ENCODE results near the gene KDM4C.
"Not testable (repeated sequence)": the region's sequence is repeated elsewhere in the genome, so short reads cannot be mapped to it uniquely, and the experiment has no call there.

The KDM4C gene

DNA sequence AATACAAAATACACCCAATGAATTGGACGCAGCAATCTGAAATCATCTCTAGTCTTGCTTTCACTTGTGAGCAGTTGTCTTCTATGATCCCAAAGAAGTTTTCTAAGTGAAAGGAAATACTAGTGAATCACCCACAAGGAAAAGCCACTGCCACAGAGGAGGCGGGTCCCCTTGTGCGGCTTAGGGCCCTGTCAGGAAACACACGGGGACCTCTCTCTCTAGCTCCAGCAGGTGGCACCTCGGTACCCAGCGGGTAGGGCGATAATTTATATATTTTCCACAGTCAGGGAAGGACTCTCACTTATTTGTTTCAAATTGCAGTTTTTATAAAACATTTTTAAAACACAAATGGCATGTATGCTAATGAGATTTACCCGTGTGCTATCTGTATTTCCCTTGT is 417.1 kb downstream of the KDM4C start:
- Histone ChIP-seq H3K4me1 (no peaks in the 10 kb centered on the region), H3K27me3 (no peaks in the 10 kb centered on the region), H3K9me3 (no peaks in the 10 kb centered on the region), H3K36me3 (peaks cover 23 to 50% (median 30%) of the 10 kb centered on the region in 3 donors), H3K27ac (no peak overlapping the region), H3K4me3 (no peak overlapping the region)
- TF ChIP-seq, protein P1, sequence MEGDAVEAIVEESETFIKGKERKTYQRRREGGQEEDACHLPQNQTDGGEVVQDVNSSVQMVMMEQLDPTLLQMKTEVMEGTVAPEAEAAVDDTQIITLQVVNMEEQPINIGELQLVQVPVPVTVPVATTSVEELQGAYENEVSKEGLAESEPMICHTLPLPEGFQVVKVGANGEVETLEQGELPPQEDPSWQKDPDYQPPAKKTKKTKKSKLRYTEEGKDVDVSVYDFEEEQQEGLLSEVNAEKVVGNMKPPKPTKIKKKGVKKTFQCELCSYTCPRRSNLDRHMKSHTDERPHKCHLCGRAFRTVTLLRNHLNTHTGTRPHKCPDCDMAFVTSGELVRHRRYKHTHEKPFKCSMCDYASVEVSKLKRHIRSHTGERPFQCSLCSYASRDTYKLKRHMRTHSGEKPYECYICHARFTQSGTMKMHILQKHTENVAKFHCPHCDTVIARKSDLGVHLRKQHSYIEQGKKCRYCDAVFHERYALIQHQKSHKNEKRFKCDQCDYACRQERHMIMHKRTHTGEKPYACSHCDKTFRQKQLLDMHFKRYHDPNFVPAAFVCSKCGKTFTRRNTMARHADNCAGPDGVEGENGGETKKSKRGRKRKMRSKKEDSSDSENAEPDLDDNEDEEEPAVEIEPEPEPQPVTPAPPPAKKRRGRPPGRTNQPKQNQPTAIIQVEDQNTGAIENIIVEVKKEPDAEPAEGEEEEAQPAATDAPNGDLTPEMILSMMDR (IDR thresholded peaks at IDR 0.05), result no peak
- intact Hi-C loops (cut with DNase I; ENCODE audit: low total_unique reads), result no loop called here
- DNase-seq, result no peak

DNA sequence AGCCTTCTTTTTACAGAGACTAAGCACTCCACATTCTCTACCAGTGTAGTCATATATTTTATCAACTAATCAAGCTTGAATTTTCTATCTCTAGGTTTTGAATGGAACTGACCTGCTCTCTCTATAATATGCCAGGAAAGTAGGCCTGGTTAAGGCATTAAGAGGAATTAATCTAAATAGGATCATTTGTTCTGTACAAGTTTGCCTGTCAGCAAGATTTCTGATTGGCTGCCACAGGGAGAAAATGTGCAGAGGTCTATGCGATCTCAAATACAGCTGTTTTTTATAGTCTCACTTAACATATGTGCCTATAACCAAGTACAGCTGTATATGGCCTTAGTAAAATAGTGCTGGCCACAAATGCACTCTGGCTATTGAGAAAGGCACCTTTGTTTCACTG is 418.8 kb downstream of the KDM4C start:
- Histone ChIP-seq H3K9me3 (no peaks in the 10 kb centered on the region), H3K27ac (no peak overlapping the region), H3K27me3 (no peaks in the 10 kb centered on the region), H3K4me1 (no peaks in the 10 kb centered on the region), H3K4me3 (no peak overlapping the region), H3K36me3 (peaks cover 22 to 46% (median 23%) of the 10 kb centered on the region in 3 donors)
- no peak for DNase-seq
- TF ChIP-seq, protein P1 (IDR thresholded peaks at IDR 0.05), result no peak
- intact Hi-C loops (cut with DNase I; ENCODE audit: low total_unique reads), result no loop called here

GRCh38 chr9:7177383-7177782 is 419.6 kb downstream of the KDM4C start:
- H3K9me3 ChIP-seq, result no peaks in the 10 kb centered on the region

GRCh38 chr9:7178729-7179128 is 421.0 kb downstream of the KDM4C start:
- no peak for DNase-seq
- H3K9me3 ChIP-seq, result no peaks in the 10 kb centered on the region
- H3K36me3 ChIP-seq, result peaks cover 18 to 36% (median 20%) of the 10 kb centered on the region in 3 donors
- no peak overlapping the region for H3K4me3 ChIP-seq
- TF ChIP-seq, protein P1 (IDR thresholded peaks at IDR 0.05), result no peak
- no peak overlapping the region for H3K27ac ChIP-seq
- no peaks in the 10 kb centered on the region for H3K27me3 ChIP-seq
- H3K4me1 ChIP-seq, result no peaks in the 10 kb centered on the region
- intact Hi-C loops (cut with DNase I; ENCODE audit: low total_unique reads), result no loop called here

More at GRCh38 chr9:7177383-7177782, 419.6 kb downstream of the KDM4C start:
- no peaks in the 10 kb centered on the region for H3K27me3 ChIP-seq
- DNase-seq, result no peak
- TF ChIP-seq, protein P1 (IDR thresholded peaks at IDR 0.05), result no peak
- H3K4me1 ChIP-seq, result no peaks in the 10 kb centered on the region
- peaks cover 20 to 45% (median 21%) of the 10 kb centered on the region in 3 donors for H3K36me3 ChIP-seq
- no peak overlapping the region for H3K4me3 ChIP-seq
- intact Hi-C loops (cut with DNase I; ENCODE audit: low total_unique reads), result no loop called here
- H3K27ac ChIP-seq, result no peak overlapping the region

DNA sequence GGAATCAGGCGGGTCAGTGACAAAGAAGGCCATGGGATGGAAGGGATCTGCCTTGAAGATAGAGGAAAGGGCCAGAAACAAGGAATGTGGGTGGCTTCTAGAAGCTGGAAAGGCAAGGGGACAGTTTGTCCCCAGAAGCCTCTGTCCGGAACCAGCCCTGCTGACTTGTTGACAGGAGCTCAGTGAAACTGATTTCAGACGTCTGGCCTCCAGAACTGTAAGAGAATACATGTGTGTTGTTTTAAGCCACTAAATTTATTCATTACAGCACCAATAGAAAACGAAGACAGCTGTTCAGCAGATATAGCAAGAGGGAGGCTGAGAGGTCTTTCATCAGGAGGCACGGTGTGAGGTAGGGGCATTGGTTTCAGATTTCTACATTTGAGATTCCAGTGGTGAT is 422.5 kb downstream of the KDM4C start:
- intact Hi-C loops (cut with DNase I; ENCODE audit: low total_unique reads), result no loop called here

DNA sequence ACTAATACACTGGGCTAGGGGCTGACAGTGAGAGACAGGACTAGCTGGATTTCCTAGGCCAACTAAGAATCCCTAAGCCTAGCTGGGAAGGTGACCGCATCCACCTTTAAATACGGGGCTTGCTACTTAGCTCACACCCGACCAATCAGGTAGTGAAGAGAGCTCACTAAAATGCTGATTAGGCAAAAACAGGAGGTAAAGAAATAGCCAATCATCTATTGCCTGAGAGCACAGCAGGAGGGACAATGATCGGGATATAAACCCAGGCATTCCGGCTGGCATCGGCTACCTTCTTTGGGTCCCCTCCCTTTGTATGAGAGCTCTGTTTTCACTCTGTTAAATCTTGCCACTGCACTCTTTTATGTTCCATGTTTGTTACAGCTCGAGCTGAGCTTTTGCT is 425.4 kb downstream of the KDM4C start:
- H3K9me3 ChIP-seq; H3K36me3 ChIP-seq; intact Hi-C loops (cut with DNase I; ENCODE audit: low total_unique reads); H3K4me3 ChIP-seq; H3K4me1 ChIP-seq; DNase-seq; H3K27ac ChIP-seq; H3K27me3 ChIP-seq: not testable (repeated sequence)

More for the DNA sequence above, 422.5 kb downstream of the KDM4C start:
- Histone ChIP-seq H3K4me3 (no peak overlapping the region), H3K36me3 (peaks cover 9 to 23% (median 10%) of the 10 kb centered on the region in 3 donors), H3K27me3 (no peaks in the 10 kb centered on the region), H3K27ac (no peak overlapping the region), H3K4me1 (no peaks in the 10 kb centered on the region), H3K9me3 (no peaks in the 10 kb centered on the region)
- TF ChIP-seq, protein P1 (IDR thresholded peaks at IDR 0.05), result no peak
- DNase-seq, result no peak
